H9 (cell line): ENCODE data around the gene CACNB4. TPM values are rescaled to one million over a fixed set of nuclear protein-coding genes. Genes with fewer than 3 reads are reported as not detected.

Source experiments
- DNase-seq: peaks from one replicate; pipeline ENCODE4 v3.0.0-alpha.2; 2017
- H2AFZ ChIP-seq: one replicate; pipeline ENCODE4 v1.6.1; 2013; ENCODE audit warnings: mild to moderate bottlenecking, low read length, control low read depth, moderate library complexity
- H2AK5ac ChIP-seq: 2 replicates; pipeline ENCODE4 v1.6.1; 2013; ENCODE audit warnings: low read length, control low read depth, mixed read lengths; ENCODE audit not compliant: insufficient read length
- H2BK120ac ChIP-seq: one replicate; pipeline ENCODE4 v1.6.1; 2013; ENCODE audit warnings: low read depth, mild to moderate bottlenecking, low read length, control low read depth, inconsistent platforms; ENCODE audit not compliant: poor library complexity, severe bottlenecking
- H2BK12ac ChIP-seq: 2 replicates; pipeline ENCODE4 v1.6.1; 2013; ENCODE audit warnings: low read length, control low read depth, mixed read lengths, low read depth; ENCODE audit not compliant: insufficient read length
- H2BK15ac ChIP-seq: 2 replicates; pipeline ENCODE4 v1.6.1; 2013; ENCODE audit warnings: low read depth, low read length, control low read depth
- H2BK20ac ChIP-seq: one replicate; pipeline ENCODE4 v1.6.1; 2013; ENCODE audit warnings: low read depth, mild to moderate bottlenecking, low read length, control low read depth, inconsistent platforms; ENCODE audit not compliant: poor library complexity, severe bottlenecking
- H2BK5ac ChIP-seq: 2 replicates; pipeline ENCODE4 v1.6.1; 2013; ENCODE audit warnings: low read length, control low read depth, mixed read lengths; ENCODE audit not compliant: insufficient read length
- H3K14ac ChIP-seq: 2 replicates; pipeline ENCODE4 v1.6.1; 2013; ENCODE audit warnings: low read length, control low read depth; ENCODE audit not compliant: insufficient read depth
- H3K18ac ChIP-seq: 2 replicates; pipeline ENCODE4 v1.6.1; 2013; ENCODE audit warnings: low read depth, mild to moderate bottlenecking, mixed read lengths, low read length, control low read depth; ENCODE audit not compliant: insufficient read length
- H3K23ac ChIP-seq: 2 replicates; pipeline ENCODE4 v1.6.1; 2013; ENCODE audit warnings: low read length, control low read depth, mixed read lengths, low read depth; ENCODE audit not compliant: insufficient read length
- H3K23me2 ChIP-seq: 2 replicates; pipeline ENCODE4 v1.6.1; 2013; ENCODE audit warnings: low read depth, mild to moderate bottlenecking, mixed read lengths, low read length, control low read depth; ENCODE audit not compliant: insufficient read length, poor library complexity, severe bottlenecking
- H3K27ac ChIP-seq: 2 replicates; pipeline ENCODE4 v1.5.1; 2013; ENCODE audit warnings: low read length, control low read depth, mixed read lengths, low read depth; ENCODE audit not compliant: insufficient read length
- H3K27me3 ChIP-seq: 2 replicates; pipeline ENCODE4 v1.6.1; 2013; ENCODE audit warnings: low read length, control low read depth, inconsistent platforms; ENCODE audit not compliant: insufficient read depth
- H3K4ac ChIP-seq: 2 replicates; pipeline ENCODE4 v1.6.1; 2013; ENCODE audit warnings: low read depth, mild to moderate bottlenecking, control low read depth, inconsistent platforms, low read length, moderate library complexity
- H3K4me1 ChIP-seq: 2 replicates; pipeline ENCODE4 v1.6.1; 2013; ENCODE audit warnings: low read length, control low read depth, inconsistent platforms; ENCODE audit not compliant: insufficient read depth
- H3K4me2 ChIP-seq: 2 replicates; pipeline ENCODE4 v1.6.1; 2013; ENCODE audit warnings: low read length, control low read depth, mixed read lengths; ENCODE audit not compliant: insufficient read length, insufficient read depth
- H3K56ac ChIP-seq: 2 replicates; pipeline ENCODE4 v1.6.1; 2013; ENCODE audit warnings: low read depth, mild to moderate bottlenecking, mixed read lengths, low read length, control low read depth; ENCODE audit not compliant: insufficient read length
- H3K79me1 ChIP-seq: 2 replicates; pipeline ENCODE4 v1.6.1; 2013; ENCODE audit warnings: low read depth, mild to moderate bottlenecking, moderate library complexity, low read length, control low read depth, inconsistent platforms; ENCODE audit not compliant: insufficient read depth, poor library complexity, severe bottlenecking
- H3K79me2 ChIP-seq: 2 replicates; pipeline ENCODE4 v1.6.1; 2013; ENCODE audit warnings: low read length, control low read depth, inconsistent platforms; ENCODE audit not compliant: insufficient read depth
- H3K9ac ChIP-seq: 2 replicates; pipeline ENCODE4 v1.6.1; 2013; ENCODE audit warnings: low read length, control low read depth, mixed read lengths; ENCODE audit not compliant: insufficient read length; ENCODE audit errors: extremely low read depth
- H3K9me3 ChIP-seq: one replicate; pipeline ENCODE4 v1.6.1; 2013; ENCODE audit warnings: low read depth, low read length, inconsistent platforms; ENCODE audit not compliant: control insufficient read depth
- H3T11ph ChIP-seq: one replicate; pipeline ENCODE4 v1.6.1; 2013; ENCODE audit warnings: mild to moderate bottlenecking, low read length, control low read depth, inconsistent platforms
- H4K20me1 ChIP-seq: one replicate; pipeline ENCODE4 v1.6.1; 2013; ENCODE audit not compliant: control insufficient read depth, insufficient read length, insufficient read depth
- H4K5ac ChIP-seq: 2 replicates; pipeline ENCODE4 v1.6.1; 2013; ENCODE audit warnings: low read depth, mild to moderate bottlenecking, mixed read lengths, low read length, control low read depth; ENCODE audit not compliant: insufficient read length
- H4K8ac ChIP-seq: replicated peaks from 2 replicates; pipeline ENCODE4 v1.6.1; 2013; ENCODE audit warnings: low read length, control low read depth, mixed read lengths, low read depth; ENCODE audit not compliant: insufficient read length
- H4K91ac ChIP-seq: 2 replicates; pipeline ENCODE4 v1.6.1; 2013; ENCODE audit warnings: low read depth, mild to moderate bottlenecking, moderate library complexity, mixed read lengths, low read length, control low read depth; ENCODE audit not compliant: insufficient read length
- H3K27ac Mint-ChIP-seq, 3 experiments: 2 replicates in 2 of 3; 3 replicates in 1 of 3; pipeline ENCODE4 v1.8.0; 2020 to 2021; ENCODE audit warnings: mixed read lengths in 3 of 3, mild to moderate bottlenecking in 1 of 3, moderate library complexity in 1 of 3
- H3K27me3 Mint-ChIP-seq: 2 replicates; pipeline ENCODE4 v1.8.0; 2021; ENCODE audit warnings: low read depth, mild to moderate bottlenecking, moderate library complexity, mixed read lengths
- H3K36me3 Mint-ChIP-seq, 3 experiments: 2 replicates in 2 of 3; 3 replicates in 1 of 3; pipeline ENCODE4 v1.8.0; 2020 to 2021; ENCODE audit warnings: low read depth in 3 of 3, mixed read lengths in 3 of 3; ENCODE audit not compliant: insufficient read depth in 1 of 3
- H3K4me1 Mint-ChIP-seq, 2 experiments: 2 replicates each; pipeline ENCODE4 v1.8.0; 2020; ENCODE audit warnings: mixed read lengths in 2 of 2
- H3K4me3 Mint-ChIP-seq, 2 experiments: 2 replicates in 1 of 2; 3 replicates in 1 of 2; pipeline ENCODE4 v1.8.0; 2020 to 2021; ENCODE audit warnings: mild to moderate bottlenecking in 2 of 2, mixed read lengths in 2 of 2, moderate library complexity in 1 of 2
- H3K9me3 Mint-ChIP-seq, 2 experiments: 2 replicates in 1 of 2; 3 replicates in 1 of 2; pipeline ENCODE4 v1.8.0; 2020; ENCODE audit warnings: mild to moderate bottlenecking in 2 of 2, mixed read lengths in 2 of 2, moderate library complexity in 1 of 2
- CTCF ChIP-seq: fragments of 200-600 bp; sonication (generic); conservative IDR thresholded peaks from 3 replicates; pipeline ENCODE4 v1.8.0; 2021; ENCODE audit warnings: antibody characterized with exemption, mild to moderate bottlenecking
- WGBS: extraction: QIAGEN DNeasy Blood & Tissue Kit; methylation state at CpG from one replicate; pipeline ENCODE4 v1.1.7; 2013; ENCODE audit warnings: missing lambda C conversion rate, low lambda C conversion rate, mixed read lengths; ENCODE audit not compliant: insufficient read length; ENCODE audit errors: extremely low coverage; 5-methylcytosine and 5-hydroxymethylcytosine counted together
- total RNA-seq: library from RNA; stranded (reverse); gene quantifications from 2 replicates; pipeline ENCODE4 v1.2.1, GENCODE V29; 2021

CACNB4 gene
- total RNA-seq, 1 experiment from 2014 or later: 1.4 TPM

DNA sequence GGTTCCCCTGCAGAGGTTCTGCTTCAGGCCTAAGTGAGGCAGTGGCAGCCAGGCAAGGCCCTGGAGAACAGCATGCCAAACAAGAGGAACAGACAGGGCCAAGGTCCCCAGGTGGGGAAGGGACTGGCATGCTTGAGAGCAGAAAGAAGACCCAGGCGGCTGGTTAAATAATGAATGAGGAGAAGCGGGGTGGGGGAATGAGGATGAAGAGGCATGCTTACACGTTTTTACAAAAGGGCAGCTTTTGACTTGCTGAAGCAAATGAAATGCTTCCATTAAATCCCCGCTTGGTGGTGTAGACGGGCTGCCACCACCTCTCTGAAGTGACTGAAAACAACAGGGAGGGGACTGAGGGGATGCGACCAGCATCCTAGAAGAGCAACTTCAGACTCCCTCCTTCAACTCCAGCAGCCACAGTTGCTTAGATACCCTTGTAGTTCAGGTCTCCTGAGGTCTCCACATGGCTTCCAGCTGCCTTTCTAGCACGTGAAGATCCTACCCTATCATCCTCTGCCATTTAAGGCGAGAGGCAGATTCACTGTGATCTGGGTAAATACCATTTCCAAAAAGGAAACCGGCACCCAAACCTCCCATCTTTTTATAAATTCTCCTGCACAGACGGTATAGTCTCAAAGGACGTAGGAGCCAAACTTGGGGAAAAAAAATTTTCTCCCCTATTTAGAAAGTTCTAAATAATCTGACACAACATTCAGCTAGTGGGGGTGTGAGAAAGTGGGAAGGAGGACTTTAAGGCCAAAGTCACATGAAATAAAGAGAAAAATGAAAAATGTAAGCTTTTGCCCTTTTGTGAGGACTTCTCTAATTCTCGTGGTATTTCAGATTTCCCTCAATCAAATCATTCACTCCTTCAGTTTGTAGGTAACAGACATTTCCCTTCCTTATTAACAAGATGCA lies 65.6 kb downstream of the CACNB4 start:
- Histone ChIP-seq H2BK120ac (no peak overlapping the region), H2BK12ac (no peak overlapping the region), H3K56ac (no peak overlapping the region), H3K18ac (no peak overlapping the region), H3K9ac (no peak overlapping the region), H3K79me1 (no peaks in the 10 kb centered on the region), H4K5ac (no peak overlapping the region), H3K4me1 (peaks cover 5% of the 10 kb centered on the region), H3K4ac (no peak overlapping the region), H3K14ac (no peak overlapping the region), H3K4me2 (no peak overlapping the region), H3K27me3 (no peaks in the 10 kb centered on the region; the same call in 1 of the 2 replicates), H4K20me1 (no peaks in the 10 kb centered on the region), H2BK20ac (no peak overlapping the region), H3K9me3 (no peaks in the 10 kb centered on the region), H4K91ac (no peak overlapping the region), H3K23me2 (no peaks in the 10 kb centered on the region), H4K8ac (no peak overlapping the region), H2AFZ (no peak overlapping the region), H3K27ac (no peak overlapping the region), H3K79me2 (no peaks in the 10 kb centered on the region), H2BK5ac (no peak overlapping the region), H3T11ph (no peak overlapping the region), H2BK15ac (no peak overlapping the region), H3K23ac (no peak overlapping the region), H2AK5ac (no peak overlapping the region)
- Mint-ChIP-seq H3K27ac (no peak overlapping the region; a peak in 1 of 7 replicates), H3K36me3 (no peaks in the 10 kb centered on the region), H3K27me3 (peaks cover 59% of the 10 kb centered on the region), H3K9me3 (peaks cover 0 to 2% of the 10 kb centered on the region in 2 experiments; a peak in 1 of 5 replicates), H3K4me3 (peak overlapping the region in 1 of 2 experiments; percentile 67; a peak in 2 of 5 replicates), H3K4me1 (peaks cover 23 to 28% of the 10 kb centered on the region in 2 experiments)
- WGBS: no CpG with 5 or more reads among the region's 12 CpGs
- DNase-seq: peak; percentile 49
- TF ChIP-seq CTCF: no peak
